Endodermal cell (in vitro differentiated cells): ENCODE results near the gene DNAJC5G. TPM values are rescaled to one million over a fixed set of nuclear protein-coding genes. Genes with fewer than 3 reads are reported as not detected.
"Not testable (repeated sequence)": the region's sequence is repeated elsewhere in the genome, so short reads cannot be mapped to it uniquely, and the experiment has no call there.

Experiments
- DNase-seq: peaks from one replicate; pipeline ENCODE4 v3.0.0-alpha.2; 2017
- H3K27ac ChIP-seq: 2 replicates; pipeline ENCODE4 v1.5.1; 2013; ENCODE audit warnings: mild to moderate bottlenecking, low read depth, low read length, moderate library complexity
- H3K27me3 ChIP-seq: 2 replicates; pipeline ENCODE4 v1.6.1; 2013; ENCODE audit warnings: mild to moderate bottlenecking, low read length, moderate library complexity; ENCODE audit not compliant: insufficient read depth, control insufficient read depth, poor library complexity, severe bottlenecking
- H3K36me3 ChIP-seq: 2 replicates; pipeline ENCODE4 v1.7.0; 2013; ENCODE audit warnings: mild to moderate bottlenecking, low read length, moderate library complexity; ENCODE audit not compliant: control insufficient read depth, insufficient read depth
- H3K4me1 ChIP-seq: one replicate; pipeline ENCODE4 v1.7.0; 2013; ENCODE audit warnings: low read length; ENCODE audit not compliant: control insufficient read depth, insufficient read depth
- H3K4me3 ChIP-seq: 2 replicates; pipeline ENCODE4 v1.5.1; 2013; ENCODE audit warnings: mild to moderate bottlenecking, low read length, moderate library complexity
- H3K9ac ChIP-seq: 2 replicates; pipeline ENCODE4 v1.6.1; 2013; ENCODE audit warnings: mild to moderate bottlenecking, low read length, moderate library complexity; ENCODE audit not compliant: poor library complexity, severe bottlenecking; ENCODE audit errors: extremely low read depth
- H3K9me3 ChIP-seq: 2 replicates; pipeline ENCODE4 v1.6.1; 2013; ENCODE audit warnings: mild to moderate bottlenecking, low read length, moderate library complexity; ENCODE audit not compliant: control insufficient read depth
- H3K27ac Mint-ChIP-seq: 2 replicates; pipeline ENCODE4 v1.8.0; 2020; ENCODE audit warnings: mixed read lengths
- H3K27me3 Mint-ChIP-seq: 2 replicates; pipeline ENCODE4 v1.8.0; 2021; ENCODE audit warnings: mild to moderate bottlenecking, mixed read lengths; ENCODE audit not compliant: insufficient read depth
- H3K36me3 Mint-ChIP-seq: 2 replicates; pipeline ENCODE4 v1.8.0; 2020; ENCODE audit warnings: low read depth, mixed read lengths
- H3K4me1 Mint-ChIP-seq: 2 replicates; pipeline ENCODE4 v1.8.0; 2020; ENCODE audit warnings: mixed read lengths
- H3K4me3 Mint-ChIP-seq: 2 replicates; pipeline ENCODE4 v1.8.0; 2020; ENCODE audit warnings: mild to moderate bottlenecking, moderate library complexity, mixed read lengths
- H3K9me3 Mint-ChIP-seq: 2 replicates; pipeline ENCODE4 v1.8.0; 2020; ENCODE audit warnings: mild to moderate bottlenecking, mixed read lengths
- WGBS, 2 experiments: methylation state at CpG; one replicate each; pipeline versions ENCODE4 v1.1.5 to v1.1.7; 2013; ENCODE audit warnings: missing lambda C conversion rate in 2 of 2, mixed read lengths in 1 of 2; ENCODE audit not compliant: insufficient coverage in 1 of 2, insufficient read length in 1 of 2; 5-methylcytosine and 5-hydroxymethylcytosine counted together
- total RNA-seq, 2 donors: library from RNA; stranded (reverse); fragmentation: NEBNext Ultra II Directional in 1 of 2; extraction: Animal tissue kit (Norgen Biotek cat#: 25700) in 1 of 2; gene quantifications; 2 replicates in 1 of 2; 3 replicates in 1 of 2; pipeline ENCODE4 v1.2.1, GENCODE V29; 2021
- TF ChIP-seq, protein P1 (sequence below): fragments of 200-600 bp; sonication (generic); conservative IDR thresholded peaks from 2 replicates; pipeline ENCODE4 v1.5.0; 2021; ENCODE audit warnings: antibody characterized with exemption, mild to moderate bottlenecking

The DNAJC5G gene
- total RNA-seq, 2 donors from 2014 or later = 0.49 TPM; not detected in 1

DNA sequence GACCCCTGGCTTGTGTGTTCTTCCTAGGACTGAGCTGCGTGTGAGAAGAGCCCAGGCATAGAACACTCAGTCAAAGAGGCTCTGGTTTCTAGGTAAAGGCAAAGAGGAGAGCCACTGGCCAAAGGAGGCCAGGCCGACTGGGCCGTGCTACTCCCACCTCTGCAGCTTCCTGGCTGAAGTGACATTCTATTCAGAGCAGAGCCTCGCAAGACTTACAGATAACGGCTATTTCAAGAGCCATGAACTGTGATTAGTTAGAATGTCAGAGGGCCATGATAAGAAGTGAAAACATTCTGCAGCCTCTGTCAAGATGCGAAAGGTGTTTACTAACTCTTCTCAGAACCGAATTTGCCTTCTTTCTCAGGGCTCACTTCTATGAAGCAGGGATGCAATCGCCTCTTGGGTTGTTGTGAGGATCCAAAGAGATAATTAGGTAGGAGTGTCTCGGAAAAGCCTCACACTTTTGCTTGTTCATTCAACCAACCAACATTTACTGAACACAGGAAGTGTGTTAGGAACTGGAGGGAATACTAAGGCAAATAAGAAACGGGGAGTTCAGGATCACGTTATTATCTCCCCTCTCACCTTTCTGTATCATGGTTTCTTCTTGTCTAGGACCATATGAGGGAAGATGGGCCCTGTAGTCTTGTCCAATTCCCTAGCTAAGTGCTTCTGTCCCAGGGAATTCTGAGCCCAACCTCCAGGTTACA lies 3.4 kb upstream of the DNAJC5G start:
- TF ChIP-seq, protein P1, sequence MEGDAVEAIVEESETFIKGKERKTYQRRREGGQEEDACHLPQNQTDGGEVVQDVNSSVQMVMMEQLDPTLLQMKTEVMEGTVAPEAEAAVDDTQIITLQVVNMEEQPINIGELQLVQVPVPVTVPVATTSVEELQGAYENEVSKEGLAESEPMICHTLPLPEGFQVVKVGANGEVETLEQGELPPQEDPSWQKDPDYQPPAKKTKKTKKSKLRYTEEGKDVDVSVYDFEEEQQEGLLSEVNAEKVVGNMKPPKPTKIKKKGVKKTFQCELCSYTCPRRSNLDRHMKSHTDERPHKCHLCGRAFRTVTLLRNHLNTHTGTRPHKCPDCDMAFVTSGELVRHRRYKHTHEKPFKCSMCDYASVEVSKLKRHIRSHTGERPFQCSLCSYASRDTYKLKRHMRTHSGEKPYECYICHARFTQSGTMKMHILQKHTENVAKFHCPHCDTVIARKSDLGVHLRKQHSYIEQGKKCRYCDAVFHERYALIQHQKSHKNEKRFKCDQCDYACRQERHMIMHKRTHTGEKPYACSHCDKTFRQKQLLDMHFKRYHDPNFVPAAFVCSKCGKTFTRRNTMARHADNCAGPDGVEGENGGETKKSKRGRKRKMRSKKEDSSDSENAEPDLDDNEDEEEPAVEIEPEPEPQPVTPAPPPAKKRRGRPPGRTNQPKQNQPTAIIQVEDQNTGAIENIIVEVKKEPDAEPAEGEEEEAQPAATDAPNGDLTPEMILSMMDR = no peak
- no peaks in the 10 kb centered on the region for H3K9me3 ChIP-seq
- no peak overlapping the region for H3K9ac ChIP-seq
- Mint-ChIP-seq H3K36me3 (no peaks in the 10 kb centered on the region), H3K27me3 (peaks cover 9% of the 10 kb centered on the region), H3K9me3 (no peaks in the 10 kb centered on the region), H3K4me3 (no peak overlapping the region), H3K27ac (no peak overlapping the region), H3K4me1 (peaks cover 25% of the 10 kb centered on the region)
- H3K27ac ChIP-seq = no peak overlapping the region
- 54 to 63% methylated on average over 7 to 11 of the region's 11 CpGs for WGBS, 2 experiments
- no peaks in the 10 kb centered on the region for H3K36me3 ChIP-seq
- peaks cover 12% of the 10 kb centered on the region for H3K4me1 ChIP-seq
- H3K4me3 ChIP-seq = peak overlapping the region; percentile 11
- DNase-seq = no peak
- H3K27me3 ChIP-seq = peaks cover 6% of the 10 kb centered on the region

DNA sequence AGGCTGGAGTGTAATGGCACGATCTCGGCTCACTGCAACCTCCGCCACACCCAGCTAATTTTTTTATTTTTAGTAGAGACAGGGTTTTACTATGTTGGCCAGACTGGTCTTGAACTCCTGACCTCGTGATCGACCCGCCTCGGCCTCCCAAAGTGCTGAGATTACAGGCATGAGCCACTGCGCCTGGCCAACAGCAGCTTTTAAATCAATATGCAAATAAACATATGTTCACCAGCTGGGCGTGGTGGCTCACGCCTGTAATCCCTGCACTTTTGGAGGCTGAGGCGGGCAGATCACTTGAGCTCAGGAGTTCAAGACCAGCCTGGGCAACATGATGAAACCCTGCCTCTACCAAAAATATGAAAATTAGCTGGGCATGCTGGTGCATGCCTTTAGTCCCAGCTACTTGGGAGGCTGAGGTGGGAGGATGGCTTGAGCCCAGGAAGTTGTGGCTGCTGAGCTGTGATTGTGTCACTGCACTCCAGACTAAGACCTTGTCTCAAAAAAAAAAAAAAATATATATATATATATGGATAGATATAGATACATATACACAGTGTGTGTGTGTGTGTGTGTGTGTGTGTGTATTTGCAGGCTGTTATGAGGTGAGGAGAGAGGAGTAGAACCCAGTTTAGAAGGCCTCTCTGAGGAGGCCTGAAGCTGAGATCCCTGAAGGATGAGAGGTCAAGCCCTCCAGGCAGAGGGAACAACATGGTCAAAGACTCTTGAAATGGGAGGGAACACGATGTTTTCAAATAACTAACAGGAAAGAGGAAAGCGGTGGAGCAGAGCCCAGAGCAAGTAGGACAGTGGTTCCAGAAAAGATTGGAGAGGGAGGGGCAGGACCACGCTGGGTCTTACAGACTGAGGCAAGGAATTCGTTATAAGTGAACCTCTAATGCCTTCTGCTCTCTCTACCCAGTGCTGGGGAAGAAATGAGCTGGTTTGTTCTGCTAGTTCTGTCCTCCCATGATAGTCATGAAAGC lies 2.4 kb upstream of the DNAJC5G start:
- peaks cover 12% of the 10 kb centered on the region for H3K4me1 ChIP-seq
- H3K9me3 Mint-ChIP-seq, H3K4me3 ChIP-seq, H3K27me3 ChIP-seq, H3K36me3 ChIP-seq, H3K4me3 Mint-ChIP-seq, DNase-seq, H3K9ac ChIP-seq, H3K36me3 Mint-ChIP-seq, H3K9me3 ChIP-seq, H3K27ac ChIP-seq, H3K27ac Mint-ChIP-seq: not testable (repeated sequence)
- H3K4me1 Mint-ChIP-seq = peaks cover 25% of the 10 kb centered on the region
- peaks cover 14% of the 10 kb centered on the region for H3K27me3 Mint-ChIP-seq
- 87 to 92% methylated on average over 11 to 15 of the region's 15 CpGs for WGBS, 2 experiments

DNA sequence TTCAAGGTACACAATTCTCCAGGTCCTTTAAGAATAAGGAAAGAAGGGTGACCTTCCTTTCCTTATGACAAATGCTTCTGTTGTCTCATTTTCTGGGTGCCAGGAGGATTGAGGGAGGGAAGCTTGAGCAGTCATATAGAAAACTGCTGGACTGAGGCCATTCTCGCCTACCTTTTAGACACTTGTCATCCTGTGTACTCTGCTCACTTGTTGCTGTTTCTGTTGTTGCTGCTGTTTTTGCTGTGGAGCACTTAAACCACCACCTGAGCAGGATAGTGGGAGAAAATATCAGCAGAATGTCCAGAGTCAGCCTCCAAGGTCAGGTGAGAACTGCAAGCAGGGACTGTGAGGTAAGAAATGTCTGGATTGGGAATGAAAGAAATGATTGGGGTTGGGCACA lies 2.8 kb downstream of the DNAJC5G start:
- TF ChIP-seq, protein P1 = no peak
- H3K36me3 Mint-ChIP-seq = no peaks in the 10 kb centered on the region
- H3K27me3 Mint-ChIP-seq = peaks cover 24% of the 10 kb centered on the region
- H3K9me3 Mint-ChIP-seq = no peaks in the 10 kb centered on the region
- no peaks in the 10 kb centered on the region for H3K36me3 ChIP-seq
- 97% methylated on average over 1 of the region's 1 CpG; no CpG with 5 or more reads in 1 of the 2 experiments for WGBS, 2 experiments
- DNase-seq = no peak
- H3K4me3 ChIP-seq = no peak overlapping the region
- H3K4me1 Mint-ChIP-seq = peaks cover 25% of the 10 kb centered on the region
- H3K27ac ChIP-seq = no peak overlapping the region
- H3K27ac Mint-ChIP-seq = no peak overlapping the region
- no peaks in the 10 kb centered on the region for H3K27me3 ChIP-seq
- H3K4me3 Mint-ChIP-seq = no peak overlapping the region
- peaks cover 15% of the 10 kb centered on the region for H3K4me1 ChIP-seq
- H3K9ac ChIP-seq = no peak overlapping the region
- no peaks in the 10 kb centered on the region for H3K9me3 ChIP-seq
